ENCODE measurements around the gene E4F1. TPM values are rescaled to one million over a fixed set of nuclear protein-coding genes. Genes with fewer than 3 reads are reported as not detected.

Gene E4F1
- total RNA-seq, 1 experiment from 2014 or later = 49.0 TPM

DNA sequence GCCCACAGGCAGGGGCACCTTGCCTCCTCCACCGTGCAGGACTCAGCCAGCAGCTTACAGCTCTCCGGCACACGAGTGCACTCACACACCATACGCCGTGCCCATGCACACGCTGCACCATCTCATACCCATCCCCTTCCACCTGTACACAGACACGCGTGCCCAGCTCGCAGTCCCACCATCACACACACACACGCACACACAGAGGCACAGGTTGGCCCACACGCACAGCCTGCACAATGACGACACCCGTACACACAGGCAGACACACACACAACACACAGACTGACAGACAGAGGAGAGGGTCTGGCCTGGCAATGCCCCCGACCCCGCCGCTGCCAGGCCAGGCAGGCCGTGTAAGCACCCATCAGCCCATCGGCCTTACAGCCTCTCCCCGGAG is 39.0 kb upstream of the E4F1 start:
- no peaks in the 10 kb centered on the region for H3K9me3 ChIP-seq (ENCODE audit: low read length)
- no peaks in the 10 kb centered on the region for H3K79me2 ChIP-seq (ENCODE audit: low read length)
- H2AFZ ChIP-seq (ENCODE audit: low read length) = no peak overlapping the region
- intact Hi-C loops (cut with micrococcal nuclease) = no loop called here
- DNase-seq (no peak), ATAC-seq (no peak)
- no peak overlapping the region for H3K4me2 ChIP-seq (ENCODE audit: low read length)
- H4K20me1 ChIP-seq (ENCODE audit: low read length) = no peaks in the 10 kb centered on the region
- CTCF ChIA-PET = no interaction called here
- H3K27ac ChIP-seq (ENCODE audit: low read length) = no peak overlapping the region
- H3K27me3 ChIP-seq (ENCODE audit: low read length) = no peaks in the 10 kb centered on the region
- no peaks in the 10 kb centered on the region for H3F3A ChIP-seq (ENCODE audit: low read length, unreplicated experiment)
- BruUV-seq (replicated peaks) = no TSS peak
- H3K4me3 ChIP-seq (ENCODE audit: low read length) = no peak overlapping the region
- POLR2A ChIA-PET (ENCODE audit: unreplicated experiment) = no interaction called here
- H3K9me2 ChIP-seq (replicated peaks; ENCODE audit: low read length) = no peaks in the 10 kb centered on the region
- TF ChIP-seq EZH2 (IDR thresholded peaks at IDR 0.05; ENCODE audit: low read length, unreplicated experiment) = no peak
- no peak for TF ChIP-seq EZH2phosphoT487 (IDR thresholded peaks at IDR 0.05; ENCODE audit: borderline replicate concordance, low read length)
- TF ChIP-seq, protein P1, sequence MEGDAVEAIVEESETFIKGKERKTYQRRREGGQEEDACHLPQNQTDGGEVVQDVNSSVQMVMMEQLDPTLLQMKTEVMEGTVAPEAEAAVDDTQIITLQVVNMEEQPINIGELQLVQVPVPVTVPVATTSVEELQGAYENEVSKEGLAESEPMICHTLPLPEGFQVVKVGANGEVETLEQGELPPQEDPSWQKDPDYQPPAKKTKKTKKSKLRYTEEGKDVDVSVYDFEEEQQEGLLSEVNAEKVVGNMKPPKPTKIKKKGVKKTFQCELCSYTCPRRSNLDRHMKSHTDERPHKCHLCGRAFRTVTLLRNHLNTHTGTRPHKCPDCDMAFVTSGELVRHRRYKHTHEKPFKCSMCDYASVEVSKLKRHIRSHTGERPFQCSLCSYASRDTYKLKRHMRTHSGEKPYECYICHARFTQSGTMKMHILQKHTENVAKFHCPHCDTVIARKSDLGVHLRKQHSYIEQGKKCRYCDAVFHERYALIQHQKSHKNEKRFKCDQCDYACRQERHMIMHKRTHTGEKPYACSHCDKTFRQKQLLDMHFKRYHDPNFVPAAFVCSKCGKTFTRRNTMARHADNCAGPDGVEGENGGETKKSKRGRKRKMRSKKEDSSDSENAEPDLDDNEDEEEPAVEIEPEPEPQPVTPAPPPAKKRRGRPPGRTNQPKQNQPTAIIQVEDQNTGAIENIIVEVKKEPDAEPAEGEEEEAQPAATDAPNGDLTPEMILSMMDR (conservative IDR thresholded peaks at IDR 0.05; ENCODE audit: low read depth, low read length) = no peak
- H3K36me3 ChIP-seq (ENCODE audit: low read depth, low read length) = no peaks in the 10 kb centered on the region
- no peaks in the 10 kb centered on the region for H3K4me1 ChIP-seq (ENCODE audit: insufficient read depth, low read length)
- H3K9ac ChIP-seq (ENCODE audit: low read length) = no peak overlapping the region

DNA sequence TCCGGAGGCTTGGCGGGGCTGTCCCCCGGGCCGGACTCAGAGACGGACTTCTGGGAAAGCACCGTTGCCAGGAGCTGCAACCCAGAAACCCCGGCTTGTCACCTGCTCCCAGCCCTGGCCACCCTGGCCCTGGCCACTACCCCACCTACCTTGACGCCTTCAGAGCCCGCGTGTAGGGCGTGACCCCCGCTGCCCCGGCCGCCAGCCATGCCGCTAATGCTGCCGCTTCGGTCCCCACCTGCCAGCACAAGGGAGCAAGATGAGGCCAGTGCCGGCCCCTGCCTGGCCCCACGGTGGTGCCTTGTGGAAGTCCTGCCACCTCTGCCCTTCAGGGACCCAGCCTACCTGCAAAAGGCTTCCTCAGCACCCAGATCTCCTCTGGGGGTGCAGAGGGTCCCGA is 38.4 kb upstream of the E4F1 start:
- no peaks in the 10 kb centered on the region for H3K36me3 ChIP-seq (ENCODE audit: low read depth, low read length)
- H3K4me3 ChIP-seq (ENCODE audit: low read length) = no peak overlapping the region
- intact Hi-C loops (cut with micrococcal nuclease) = no loop called here
- H3K9me3 ChIP-seq (ENCODE audit: low read length) = no peaks in the 10 kb centered on the region
- BruUV-seq (replicated peaks) = no TSS peak
- no peaks in the 10 kb centered on the region for H3F3A ChIP-seq (ENCODE audit: low read length, unreplicated experiment)
- H3K9ac ChIP-seq (ENCODE audit: low read length) = no peak overlapping the region
- no peak for ATAC-seq
- H2AFZ ChIP-seq (ENCODE audit: low read length) = no peak overlapping the region
- POLR2A ChIA-PET (ENCODE audit: unreplicated experiment) = no interaction called here
- H3K4me1 ChIP-seq (ENCODE audit: insufficient read depth, low read length) = no peaks in the 10 kb centered on the region
- no peak overlapping the region for H3K4me2 ChIP-seq (ENCODE audit: low read length)
- no peak for DNase-seq
- TF ChIP-seq EZH2phosphoT487 (IDR thresholded peaks at IDR 0.05; ENCODE audit: borderline replicate concordance, low read length) (no peak), EZH2 (IDR thresholded peaks at IDR 0.05; ENCODE audit: low read length, unreplicated experiment) (no peak)
- TF ChIP-seq, protein P1 (conservative IDR thresholded peaks at IDR 0.05; ENCODE audit: low read depth, low read length) = no peak
- no peaks in the 10 kb centered on the region for H3K79me2 ChIP-seq (ENCODE audit: low read length)
- H3K27ac ChIP-seq (ENCODE audit: low read length) = no peak overlapping the region
- CTCF ChIA-PET = no interaction called here
- H3K27me3 ChIP-seq (ENCODE audit: low read length) = no peaks in the 10 kb centered on the region
- H4K20me1 ChIP-seq (ENCODE audit: low read length) = no peaks in the 10 kb centered on the region
- H3K9me2 ChIP-seq (replicated peaks; ENCODE audit: low read length) = no peaks in the 10 kb centered on the region

DNA sequence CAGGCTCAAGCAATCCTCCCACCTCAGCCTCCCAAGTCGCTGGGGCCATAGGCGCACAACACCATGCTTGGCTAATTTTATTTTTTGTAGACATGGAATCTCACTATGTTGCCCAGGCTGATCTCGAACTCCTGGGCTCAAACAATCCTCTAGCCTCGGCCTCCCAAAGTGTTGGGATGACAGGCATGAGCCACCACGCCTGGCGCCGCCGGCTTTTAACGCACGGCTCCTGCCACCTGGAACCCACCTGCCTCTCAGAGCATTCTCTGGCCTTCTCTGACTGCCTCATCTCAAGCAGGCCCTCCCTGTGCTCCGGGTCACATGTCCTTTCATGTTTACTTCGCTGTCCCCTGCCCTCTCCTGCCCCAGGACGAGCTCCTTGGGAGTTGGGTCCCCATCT is 37.3 kb upstream of the E4F1 start:
- H2AFZ ChIP-seq (ENCODE audit: low read length) = no peak overlapping the region
- ChIA-PET POLR2A (ENCODE audit: unreplicated experiment) (no interaction called here), CTCF (no interaction called here)
- no peaks in the 10 kb centered on the region for H3F3A ChIP-seq (ENCODE audit: low read length, unreplicated experiment)
- no peak for DNase-seq
- intact Hi-C loops (cut with micrococcal nuclease) = no loop called here
- no peaks in the 10 kb centered on the region for H4K20me1 ChIP-seq (ENCODE audit: low read length)
- no peaks in the 10 kb centered on the region for H3K4me1 ChIP-seq (ENCODE audit: insufficient read depth, low read length)
- no peaks in the 10 kb centered on the region for H3K36me3 ChIP-seq (ENCODE audit: low read depth, low read length)
- no peaks in the 10 kb centered on the region for H3K79me2 ChIP-seq (ENCODE audit: low read length)
- H3K9me2 ChIP-seq (replicated peaks; ENCODE audit: low read length) = no peaks in the 10 kb centered on the region
- H3K4me2 ChIP-seq (ENCODE audit: low read length) = no peak overlapping the region
- no peak for ATAC-seq
- no peak overlapping the region for H3K27ac ChIP-seq (ENCODE audit: low read length)
- H3K27me3 ChIP-seq (ENCODE audit: low read length) = no peaks in the 10 kb centered on the region
- TF ChIP-seq EZH2phosphoT487 (IDR thresholded peaks at IDR 0.05; ENCODE audit: borderline replicate concordance, low read length) (no peak), EZH2 (IDR thresholded peaks at IDR 0.05; ENCODE audit: low read length, unreplicated experiment) (no peak)
- TF ChIP-seq, protein P1 (conservative IDR thresholded peaks at IDR 0.05; ENCODE audit: low read depth, low read length) = no peak
- BruUV-seq (replicated peaks) = no TSS peak
- H3K9ac ChIP-seq (ENCODE audit: low read length) = no peak overlapping the region
- H3K4me3 ChIP-seq (ENCODE audit: low read length) = no peak overlapping the region
- H3K9me3 ChIP-seq (ENCODE audit: low read length) = no peaks in the 10 kb centered on the region
